Measurements from ENCODE around the gene NRXN3. TPM values are rescaled to one million over a fixed set of nuclear protein-coding genes. Genes with fewer than 3 reads are reported as not detected.

The NRXN3 gene
- total and polyA plus RNA-seq, 4 donors: 1.5 to 16.6 (median 7.7) TPM

- WGBS, 2 donors: 26 to 67% methylated on average over 1 of the region's 1 CpG
- Histone ChIP-seq H3K27ac (ENCODE audit: low read depth in 1 of 2, low read length in 2 of 2) (no peak overlapping the region), H3K4me1 (ENCODE audit: control insufficient read depth in 1 of 2, insufficient read depth in 2 of 2, low read length in 2 of 2) (no peaks in the 10 kb centered on the region), H3K27me3 (ENCODE audit: control insufficient read depth in 1 of 2, insufficient read depth in 2 of 2, low read length in 1 of 2) (no peaks in the 10 kb centered on the region), H3K9me3 (ENCODE audit: control insufficient read depth, low read length) (peaks cover 1% of the 10 kb centered on the region), H3K36me3 (ENCODE audit: control insufficient read depth in 1 of 2, insufficient read depth in 2 of 2, low read length in 1 of 2) (no peaks in the 10 kb centered on the region), H3K4me3 (ENCODE audit: low read length in 2 of 2) (no peak overlapping the region)
- no peak for DNase-seq
- ATAC-seq (ENCODE audit: low FRiP score): no peak
- intact Hi-C loops (cut with DNase I): no loop called here
Observed at GRCh38 chr14:78202976-78203375, 32.8 kb downstream of the NRXN3 start.

- DNase-seq: no peak
- ATAC-seq (ENCODE audit: low FRiP score): no peak
- Histone ChIP-seq H3K27ac (ENCODE audit: low read depth in 1 of 2, low read length in 2 of 2) (no peak overlapping the region), H3K4me1 (ENCODE audit: control insufficient read depth in 1 of 2, insufficient read depth in 2 of 2, low read length in 2 of 2) (no peaks in the 10 kb centered on the region), H3K36me3 (ENCODE audit: control insufficient read depth in 1 of 2, insufficient read depth in 2 of 2, low read length in 1 of 2) (no peaks in the 10 kb centered on the region), H3K9me3 (ENCODE audit: control insufficient read depth, low read length) (peaks cover 2% of the 10 kb centered on the region), H3K27me3 (ENCODE audit: control insufficient read depth in 1 of 2, insufficient read depth in 2 of 2, low read length in 1 of 2) (no peaks in the 10 kb centered on the region), H3K4me3 (ENCODE audit: low read length in 2 of 2) (no peak overlapping the region)
- intact Hi-C loops (cut with DNase I): no loop called here
- 81 to 86% methylated on average over 5 of the region's 5 CpGs for WGBS, 2 donors
Observed at GRCh38 chr14:78207414-78207813, 37.2 kb downstream of the NRXN3 start.

GRCh38 chr14:78220273-78220672, 50.1 kb downstream of the NRXN3 start:
- WGBS, 2 donors: 76 to 77% methylated on average over 5 of the region's 5 CpGs
- no peaks in the 10 kb centered on the region for H3K4me1 ChIP-seq (ENCODE audit: control insufficient read depth in 1 of 2, insufficient read depth in 2 of 2, low read length in 2 of 2)
- intact Hi-C loops (cut with DNase I): no loop called here

GRCh38 chr14:78222746-78223145, 52.6 kb downstream of the NRXN3 start:
- no peak overlapping the region for H3K4me3 ChIP-seq (ENCODE audit: low read length in 2 of 2)
- no peaks in the 10 kb centered on the region for H3K4me1 ChIP-seq (ENCODE audit: control insufficient read depth in 1 of 2, insufficient read depth in 2 of 2, low read length in 2 of 2)
- ATAC-seq (ENCODE audit: low FRiP score): no peak
- H3K27ac ChIP-seq (ENCODE audit: low read depth in 1 of 2, low read length in 2 of 2): no peak overlapping the region
- H3K27me3 ChIP-seq (ENCODE audit: control insufficient read depth in 1 of 2, insufficient read depth in 2 of 2, low read length in 1 of 2): no peaks in the 10 kb centered on the region
- H3K9me3 ChIP-seq (ENCODE audit: control insufficient read depth, low read length): no peaks in the 10 kb centered on the region
- no peak for DNase-seq
- intact Hi-C loops (cut with DNase I): no loop called here
- H3K36me3 ChIP-seq (ENCODE audit: control insufficient read depth in 1 of 2, insufficient read depth in 2 of 2, low read length in 1 of 2): no peaks in the 10 kb centered on the region

More at GRCh38 chr14:78220273-78220672, 50.1 kb downstream of the NRXN3 start:
- no peaks in the 10 kb centered on the region for H3K36me3 ChIP-seq (ENCODE audit: control insufficient read depth in 1 of 2, insufficient read depth in 2 of 2, low read length in 1 of 2)
- no peaks in the 10 kb centered on the region for H3K9me3 ChIP-seq (ENCODE audit: control insufficient read depth, low read length)
- no peak overlapping the region for H3K27ac ChIP-seq (ENCODE audit: low read depth in 1 of 2, low read length in 2 of 2)
- ATAC-seq (ENCODE audit: low FRiP score) (no peak), DNase-seq (no peak)
- no peak overlapping the region for H3K4me3 ChIP-seq (ENCODE audit: low read length in 2 of 2)
- no peaks in the 10 kb centered on the region for H3K27me3 ChIP-seq (ENCODE audit: control insufficient read depth in 1 of 2, insufficient read depth in 2 of 2, low read length in 1 of 2)

GRCh38 chr14:78227248-78228077, 57.3 kb downstream of the NRXN3 start:
- Histone ChIP-seq H3K4me1 (ENCODE audit: control insufficient read depth in 1 of 2, insufficient read depth in 2 of 2, low read length in 2 of 2) (no peaks in the 10 kb centered on the region), H3K4me3 (ENCODE audit: low read length in 2 of 2) (no peak overlapping the region), H3K9me3 (ENCODE audit: control insufficient read depth, low read length) (no peaks in the 10 kb centered on the region), H3K27me3 (ENCODE audit: control insufficient read depth in 1 of 2, insufficient read depth in 2 of 2, low read length in 1 of 2) (no peaks in the 10 kb centered on the region), H3K36me3 (ENCODE audit: control insufficient read depth in 1 of 2, insufficient read depth in 2 of 2, low read length in 1 of 2) (no peaks in the 10 kb centered on the region), H3K27ac (ENCODE audit: low read depth in 1 of 2, low read length in 2 of 2) (no peak overlapping the region)
- DNase-seq (no peak), ATAC-seq (ENCODE audit: low FRiP score) (no peak)
- intact Hi-C loops (cut with DNase I): no loop called here
- WGBS, 2 donors: 67 to 72% methylated on average over 14 of the region's 14 CpGs

GRCh38 chr14:78228702-78229327, 58.6 kb downstream of the NRXN3 start:
- no peak overlapping the region for H3K4me3 ChIP-seq (ENCODE audit: low read length in 2 of 2)
- no peak for ATAC-seq (ENCODE audit: low FRiP score)
- no peak for DNase-seq
- no peaks in the 10 kb centered on the region for H3K36me3 ChIP-seq (ENCODE audit: control insufficient read depth in 1 of 2, insufficient read depth in 2 of 2, low read length in 1 of 2)
- no peaks in the 10 kb centered on the region for H3K4me1 ChIP-seq (ENCODE audit: control insufficient read depth in 1 of 2, insufficient read depth in 2 of 2, low read length in 2 of 2)
- H3K27ac ChIP-seq (ENCODE audit: low read depth in 1 of 2, low read length in 2 of 2): no peak overlapping the region
- H3K9me3 ChIP-seq (ENCODE audit: control insufficient read depth, low read length): no peaks in the 10 kb centered on the region
- H3K27me3 ChIP-seq (ENCODE audit: control insufficient read depth in 1 of 2, insufficient read depth in 2 of 2, low read length in 1 of 2): no peaks in the 10 kb centered on the region
- 75 to 77% methylated on average over 3 of the region's 3 CpGs for WGBS, 2 donors
- intact Hi-C loops (cut with DNase I): no loop called here

GRCh38 chr14:78232231-78233000, 62.2 kb downstream of the NRXN3 start:
- Histone ChIP-seq H3K4me3 (ENCODE audit: low read length in 2 of 2) (no peak overlapping the region), H3K4me1 (ENCODE audit: control insufficient read depth in 1 of 2, insufficient read depth in 2 of 2, low read length in 2 of 2) (no peaks in the 10 kb centered on the region), H3K27ac (ENCODE audit: low read depth in 1 of 2, low read length in 2 of 2) (no peak overlapping the region), H3K36me3 (ENCODE audit: control insufficient read depth in 1 of 2, insufficient read depth in 2 of 2, low read length in 1 of 2) (no peaks in the 10 kb centered on the region), H3K9me3 (ENCODE audit: control insufficient read depth, low read length) (no peaks in the 10 kb centered on the region), H3K27me3 (ENCODE audit: control insufficient read depth in 1 of 2, insufficient read depth in 2 of 2, low read length in 1 of 2) (no peaks in the 10 kb centered on the region)
- ATAC-seq (ENCODE audit: low FRiP score) (no peak), DNase-seq (no peak)
- 51 to 59% methylated on average over 5 of the region's 5 CpGs for WGBS, 2 donors
- intact Hi-C loops (cut with DNase I): no loop called here

- intact Hi-C loops (cut with DNase I): no loop called here
- H3K27ac ChIP-seq (ENCODE audit: low read depth in 1 of 2, low read length in 2 of 2): no peak overlapping the region
- DNase-seq: no peak
- no peaks in the 10 kb centered on the region for H3K36me3 ChIP-seq (ENCODE audit: control insufficient read depth in 1 of 2, insufficient read depth in 2 of 2, low read length in 1 of 2)
- WGBS, 2 donors: 78 to 83% methylated on average over 10 of the region's 10 CpGs
- H3K4me3 ChIP-seq (ENCODE audit: low read length in 2 of 2): no peak overlapping the region
- no peaks in the 10 kb centered on the region for H3K9me3 ChIP-seq (ENCODE audit: control insufficient read depth, low read length)
- H3K4me1 ChIP-seq (ENCODE audit: control insufficient read depth in 1 of 2, insufficient read depth in 2 of 2, low read length in 2 of 2): no peaks in the 10 kb centered on the region
- no peak for ATAC-seq (ENCODE audit: low FRiP score)
- H3K27me3 ChIP-seq (ENCODE audit: control insufficient read depth in 1 of 2, insufficient read depth in 2 of 2, low read length in 1 of 2): no peaks in the 10 kb centered on the region
Observed at GRCh38 chr14:78238141-78238540, 68.0 kb downstream of the NRXN3 start.
